ENCODE measurements around the gene RGS6. TPM values are rescaled to one million over a fixed set of nuclear protein-coding genes. Genes with fewer than 3 reads are reported as not detected.

The RGS6 gene
- total and polyA plus RNA-seq, 8 donors: 0.06 to 0.47 (median 0.20) TPM; not detected in 1

DNA sequence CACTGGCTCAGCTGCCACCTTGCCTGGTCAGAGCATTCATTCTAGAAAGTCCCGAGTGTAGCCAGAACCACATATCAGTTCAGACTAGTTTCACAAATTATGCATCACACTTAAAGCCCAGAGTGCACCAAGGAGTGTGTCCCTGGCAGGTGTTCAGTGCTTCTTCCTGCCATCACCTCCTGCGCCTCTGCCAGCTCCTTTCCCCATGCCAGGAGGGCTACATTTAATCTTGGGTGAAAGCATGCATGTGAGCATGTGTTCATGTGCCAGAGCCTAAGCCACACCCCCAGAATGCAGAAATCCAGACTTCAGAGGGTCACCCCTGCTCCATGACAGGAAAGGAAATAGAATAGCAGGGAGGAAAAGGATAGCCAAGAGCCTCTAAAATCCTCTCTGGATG, 580.1 kb downstream of the RGS6 start:
- no peak overlapping the region for H3K27ac ChIP-seq
- H3K36me3 ChIP-seq: no peaks in the 10 kb centered on the region
- DNase-seq (no peak), ATAC-seq (no peak), FAIRE-seq (no peak)
- peaks cover 0 to 5% (median 0%) of the 10 kb centered on the region in 4 donors for H3K27me3 ChIP-seq
- H3K4me3 ChIP-seq: no peak overlapping the region
- no peaks in the 10 kb centered on the region for H3K9me3 ChIP-seq
- intact Hi-C loops (cut with DNase I): loop anchor here in 1 of 3 donors (10.0 kb wide), 1 partner anchor 393 kb away; no protein-coding TSS in a partner anchor
- TF ChIP-seq, protein P1, sequence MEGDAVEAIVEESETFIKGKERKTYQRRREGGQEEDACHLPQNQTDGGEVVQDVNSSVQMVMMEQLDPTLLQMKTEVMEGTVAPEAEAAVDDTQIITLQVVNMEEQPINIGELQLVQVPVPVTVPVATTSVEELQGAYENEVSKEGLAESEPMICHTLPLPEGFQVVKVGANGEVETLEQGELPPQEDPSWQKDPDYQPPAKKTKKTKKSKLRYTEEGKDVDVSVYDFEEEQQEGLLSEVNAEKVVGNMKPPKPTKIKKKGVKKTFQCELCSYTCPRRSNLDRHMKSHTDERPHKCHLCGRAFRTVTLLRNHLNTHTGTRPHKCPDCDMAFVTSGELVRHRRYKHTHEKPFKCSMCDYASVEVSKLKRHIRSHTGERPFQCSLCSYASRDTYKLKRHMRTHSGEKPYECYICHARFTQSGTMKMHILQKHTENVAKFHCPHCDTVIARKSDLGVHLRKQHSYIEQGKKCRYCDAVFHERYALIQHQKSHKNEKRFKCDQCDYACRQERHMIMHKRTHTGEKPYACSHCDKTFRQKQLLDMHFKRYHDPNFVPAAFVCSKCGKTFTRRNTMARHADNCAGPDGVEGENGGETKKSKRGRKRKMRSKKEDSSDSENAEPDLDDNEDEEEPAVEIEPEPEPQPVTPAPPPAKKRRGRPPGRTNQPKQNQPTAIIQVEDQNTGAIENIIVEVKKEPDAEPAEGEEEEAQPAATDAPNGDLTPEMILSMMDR (IDR thresholded peaks at IDR 0.05): no peak
- 57 to 63% methylated on average over 2 of the region's 2 CpGs for WGBS, 2 donors
- H3K4me1 ChIP-seq: no peaks in the 10 kb centered on the region

DNA sequence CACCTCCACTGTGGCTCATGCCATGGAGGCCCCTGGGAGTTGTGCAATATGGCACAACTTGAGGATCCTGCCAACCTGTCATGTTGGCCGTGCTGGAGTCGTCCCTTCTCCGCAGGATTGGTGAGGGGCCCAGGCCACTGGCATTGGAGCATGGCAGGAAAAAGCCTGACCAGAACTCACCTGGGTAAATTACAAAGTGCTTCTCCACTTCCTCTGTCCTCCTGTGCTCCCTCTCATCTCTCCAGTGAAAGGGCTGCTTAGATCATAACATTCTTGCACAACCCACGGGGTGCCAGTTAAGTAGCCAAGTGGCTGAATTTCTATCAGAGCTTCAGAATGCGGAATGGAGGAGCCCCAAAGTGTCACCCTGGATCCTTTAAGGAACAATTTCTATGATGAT, 580.7 kb downstream of the RGS6 start:
- TF ChIP-seq, protein P1 (IDR thresholded peaks at IDR 0.05): no peak
- H3K4me1 ChIP-seq: no peaks in the 10 kb centered on the region
- FAIRE-seq (no peak), DNase-seq (no peak), ATAC-seq (no peak)
- H3K36me3 ChIP-seq: no peaks in the 10 kb centered on the region
- 59 to 62% methylated on average over 5 of the region's 5 CpGs for WGBS, 2 donors
- H3K4me3 ChIP-seq: no peak overlapping the region
- no peaks in the 10 kb centered on the region for H3K9me3 ChIP-seq
- no peak overlapping the region for H3K27ac ChIP-seq
- H3K27me3 ChIP-seq: peaks cover 0 to 5% (median 0%) of the 10 kb centered on the region in 4 donors
- intact Hi-C loops (cut with DNase I): loop anchor here in 1 of 3 donors (10.0 kb wide), 1 partner anchor 392 kb away; no protein-coding TSS in a partner anchor

DNA sequence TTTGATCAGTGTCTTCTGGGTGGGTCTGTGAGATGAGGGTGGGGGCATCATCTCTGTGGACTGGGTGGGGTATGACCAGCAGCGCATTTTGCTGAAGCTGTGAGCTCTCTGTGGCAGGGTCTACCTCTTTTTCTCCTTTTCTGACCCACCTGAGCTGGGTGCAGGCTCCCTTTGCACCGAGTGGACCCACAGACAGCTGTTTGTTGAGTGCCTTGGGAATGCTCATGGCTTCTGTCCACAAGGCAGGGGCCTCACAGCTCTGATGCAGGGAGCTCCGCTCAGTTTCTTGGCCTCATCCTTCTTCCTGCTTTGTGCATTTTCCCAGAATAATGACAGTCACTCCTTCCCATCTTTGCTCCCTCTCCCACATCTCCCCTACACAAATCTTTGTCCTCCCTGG, 581.1 kb downstream of the RGS6 start:
- no peak for FAIRE-seq
- TF ChIP-seq, protein P1 (IDR thresholded peaks at IDR 0.05): no peak
- 77 to 80% methylated on average over 3 of the region's 3 CpGs for WGBS, 2 donors
- Histone ChIP-seq H3K36me3 (no peaks in the 10 kb centered on the region), H3K4me3 (no peak overlapping the region), H3K27me3 (peaks cover 0 to 5% (median 0%) of the 10 kb centered on the region in 4 donors), H3K4me1 (no peaks in the 10 kb centered on the region), H3K9me3 (no peaks in the 10 kb centered on the region), H3K27ac (no peak overlapping the region)
- intact Hi-C loops (cut with DNase I): loop anchor here in 1 of 3 donors (10.0 kb wide), 1 partner anchor 391 kb away; no protein-coding TSS in a partner anchor
- no peak for ATAC-seq
- DNase-seq: no peak

DNA sequence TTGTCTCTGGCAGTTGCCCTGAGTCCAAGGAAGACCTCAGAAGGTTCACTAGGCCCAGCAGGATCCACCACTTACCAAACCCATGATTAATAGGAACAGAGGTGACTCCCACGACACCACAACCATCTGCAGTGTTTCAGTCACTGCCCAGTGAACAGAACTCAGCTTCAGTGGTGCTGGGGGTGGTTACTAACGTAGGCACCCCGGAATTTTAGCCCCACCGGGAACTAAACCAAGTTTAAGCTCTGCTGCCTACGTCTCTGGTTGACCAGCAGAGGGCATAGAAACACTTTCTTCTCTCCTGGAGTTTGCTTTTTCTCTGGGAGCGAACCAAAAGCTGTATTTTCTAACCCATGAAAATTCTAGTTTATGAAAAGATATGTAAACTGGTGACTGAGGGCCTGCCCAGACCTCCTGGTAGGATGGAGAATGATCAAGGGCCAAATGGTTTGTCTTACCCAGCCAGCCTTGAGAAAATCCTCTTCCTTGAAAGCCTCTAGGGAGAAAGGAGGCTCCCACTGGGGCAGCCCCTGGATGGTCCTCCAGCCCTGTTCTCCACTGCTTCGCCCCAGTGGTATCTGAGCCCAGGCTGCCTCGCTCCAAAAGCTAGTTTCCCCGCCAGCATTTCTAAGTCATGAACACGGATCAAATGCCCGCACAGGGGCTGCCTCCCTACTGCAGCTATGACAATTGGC, 581.9 kb downstream of the RGS6 start:
- Histone ChIP-seq H3K27me3 (peaks cover 0 to 5% (median 0%) of the 10 kb centered on the region in 4 donors), H3K27ac (no peak overlapping the region), H3K9me3 (no peaks in the 10 kb centered on the region), H3K4me3 (no peak overlapping the region), H3K4me1 (no peaks in the 10 kb centered on the region), H3K36me3 (no peaks in the 10 kb centered on the region)
- FAIRE-seq: no peak
- 35 to 41% methylated on average over 11 of the region's 11 CpGs for WGBS, 2 donors
- TF ChIP-seq, protein P1 (IDR thresholded peaks at IDR 0.05): peak in 3 of 4 donors; percentile 19 to 31 (median 23)
- DNase-seq: no peak
- intact Hi-C loops (cut with DNase I): loop anchor here in 1 of 3 donors (10.0 kb wide), 1 partner anchor 391 kb away; no protein-coding TSS in a partner anchor
- peak in 3 of 4 donors; percentile 29 to 48 (median 47) for ATAC-seq

DNA sequence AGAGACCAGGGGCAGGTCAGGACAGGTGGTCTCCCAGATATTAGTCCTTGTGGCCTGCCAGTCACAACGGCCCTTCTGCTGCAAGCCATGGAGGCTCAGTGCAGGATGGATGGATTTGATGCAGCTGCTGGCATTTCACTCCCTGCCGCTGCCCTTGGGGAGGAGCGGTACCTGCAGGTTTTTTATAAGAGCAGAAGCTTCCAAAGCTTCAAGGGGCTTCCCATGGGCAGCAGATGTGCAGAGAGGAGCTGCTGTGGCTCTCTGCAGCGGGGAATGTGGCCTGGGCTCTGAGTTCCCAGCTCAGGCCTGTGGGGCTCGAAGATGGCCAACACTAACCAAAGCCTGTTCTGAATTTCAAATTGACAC, 582.4 kb downstream of the RGS6 start:
- Histone ChIP-seq H3K9me3 (no peaks in the 10 kb centered on the region), H3K36me3 (no peaks in the 10 kb centered on the region), H3K27ac (no peak overlapping the region), H3K27me3 (peaks cover 0 to 5% (median 0%) of the 10 kb centered on the region in 4 donors), H3K4me3 (no peak overlapping the region), H3K4me1 (no peaks in the 10 kb centered on the region)
- TF ChIP-seq, protein P1 (IDR thresholded peaks at IDR 0.05): no peak
- intact Hi-C loops (cut with DNase I): loop anchor here in 2 of 3 donors (5.0 to 10.0 kb wide), 2 partner anchors 383 to 390 kb away; no protein-coding TSS in a partner anchor
- FAIRE-seq (no peak), ATAC-seq (no peak), DNase-seq (no peak)
- 78 to 85% methylated on average over 5 of the region's 5 CpGs for WGBS, 2 donors

Measured in pancreas (tissue), 10 donors.